GM23338 (cell line): Measurements from ENCODE around the gene NDUFA11. TPM values are rescaled to one million over a fixed set of nuclear protein-coding genes. Genes with fewer than 3 reads are reported as not detected.
"Not testable (repeated sequence)": the region's sequence is repeated elsewhere in the genome, so short reads cannot be mapped to it uniquely, and the experiment has no call there.

ENCODE experiments used
- ATAC-seq: fragments of 200-7000 bp; cut with Tn5 transposase; 3 replicates; pipeline ENCODE4 v1.9.1; 2020
- DNase-seq: peaks from one replicate; pipeline ENCODE4 v3.0.0-alpha.2; 2015; ENCODE audit warnings: low spot score
- H2AFZ ChIP-seq: fragments of 200-600 bp; sonication (generic); 2 replicates; pipeline ENCODE4 v1.8.0; 2016; ENCODE audit warnings: antibody characterized with exemption, mild to moderate bottlenecking, moderate library complexity
- H3F3A ChIP-seq: fragments of 200-600 bp; sonication (generic); replicated peaks from 2 replicates; pipeline ENCODE4 v1.8.0; 2017; ENCODE audit warnings: antibody characterized with exemption, mixed run types, low read depth
- H3K27ac ChIP-seq: fragments of 200-600 bp; sonication (generic); 2 replicates; pipeline ENCODE4 v1.6.1; 2016; ENCODE audit warnings: low read depth
- H3K27me3 ChIP-seq: fragments of 200-600 bp; sonication (generic); 2 replicates; pipeline ENCODE4 v1.8.0; 2016; ENCODE audit warnings: mild to moderate bottlenecking, mixed run types, moderate library complexity; ENCODE audit not compliant: insufficient read depth
- H3K36me3 ChIP-seq: fragments of 200-600 bp; sonication (generic); 2 replicates; pipeline ENCODE4 v1.8.0; 2016; ENCODE audit warnings: mild to moderate bottlenecking; ENCODE audit not compliant: insufficient read depth
- H3K4me1 ChIP-seq: fragments of 200-600 bp; sonication (generic); 2 replicates; pipeline ENCODE4 v1.8.0; 2016; ENCODE audit warnings: mild to moderate bottlenecking, moderate library complexity; ENCODE audit not compliant: insufficient read depth
- H3K4me2 ChIP-seq: fragments of 200-600 bp; sonication (generic); 2 replicates; pipeline ENCODE4 v1.7.1; 2017; ENCODE audit warnings: mixed run types
- H3K4me3 ChIP-seq: fragments of 200-600 bp; sonication (generic); 2 replicates; pipeline ENCODE4 v1.6.1; 2016; ENCODE audit warnings: mixed run types
- H3K79me2 ChIP-seq: fragments of 200-600 bp; sonication (generic); replicated peaks from 2 replicates; pipeline ENCODE4 v1.8.0; 2017; ENCODE audit warnings: mild to moderate bottlenecking; ENCODE audit not compliant: insufficient read depth
- H3K9me2 ChIP-seq: fragments of 200-600 bp; sonication (generic); 2 replicates; pipeline ENCODE4 v1.8.0; 2017; ENCODE audit not compliant: insufficient read depth
- H4K20me1 ChIP-seq: fragments of 200-600 bp; sonication (generic); replicated peaks from 2 replicates; pipeline ENCODE4 v1.8.0; 2017; ENCODE audit warnings: mild to moderate bottlenecking; ENCODE audit not compliant: insufficient read depth
- H3K27ac Mint-ChIP-seq: 2 replicates; pipeline ENCODE4 v1.8.0; 2020; ENCODE audit warnings: inconsistent platforms, mild to moderate bottlenecking, moderate library complexity, mixed read lengths
- H3K27me3 Mint-ChIP-seq: 3 replicates; pipeline ENCODE4 v1.8.0; 2022; ENCODE audit warnings: low read depth, mild to moderate bottlenecking, moderate library complexity, mixed read lengths, inconsistent platforms; ENCODE audit not compliant: insufficient read depth, poor library complexity
- H3K36me3 Mint-ChIP-seq: 3 replicates; pipeline ENCODE4 v1.8.0; 2021; ENCODE audit warnings: low read depth, mild to moderate bottlenecking, inconsistent platforms, moderate library complexity, mixed read lengths
- H3K4me1 Mint-ChIP-seq: 3 replicates; pipeline ENCODE4 v1.8.0; 2020; ENCODE audit warnings: mild to moderate bottlenecking, inconsistent platforms, mixed read lengths
- H3K4me3 Mint-ChIP-seq: 3 replicates; pipeline ENCODE4 v1.8.0; 2021; ENCODE audit warnings: moderate library complexity, mild to moderate bottlenecking, inconsistent platforms, mixed read lengths
- H3K9me3 Mint-ChIP-seq: 3 replicates; pipeline ENCODE4 v1.8.0; 2020; ENCODE audit warnings: moderate library complexity, mild to moderate bottlenecking, inconsistent platforms, mixed read lengths
- ETS1 ChIP-seq: IDR thresholded peaks from 2 replicates; pipeline ENCODE4 v1.6.1; 2016; ENCODE audit warnings: antibody characterized with exemption
- REST ChIP-seq: IDR thresholded peaks from one replicate; pipeline ENCODE4 v1.6.1; 2018; ENCODE audit warnings: antibody characterized with exemption; ENCODE audit not compliant: unreplicated experiment
- ZNF331 ChIP-seq: fragments of 250-450 bp; sonication (Bioruptor Pico); IDR thresholded peaks from 2 replicates; pipeline ENCODE4 v1.5.0; 2020; ENCODE audit warnings: low read depth, mild to moderate bottlenecking, moderate library complexity
- polyA plus RNA-seq: library from polyadenylated mRNA; unstranded; fragments of >200 nt; fragmentation: Nextera tagmentation; extraction: Ambion mirVana; gene quantifications from 2 replicates; pipeline ENCODE4 v1.2.1, GENCODE V29; 2016
- total RNA-seq: library from RNA; depleted of rRNA; stranded (reverse); fragments of >200 nt; shearing (Covaris generic); gene quantifications from 2 replicates; pipeline ENCODE4 v1.2.3, GENCODE V29; 2014

NDUFA11 gene
- total and polyA plus RNA-seq, 2 experiments from 2014 or later, result 171 to 523 TPM

GRCh38 chr19:5857203-5858081, 46.1 kb downstream of the NDUFA11 start (continued):
- TF ChIP-seq ETS1, result no peak
- TF ChIP-seq ZNF331 (CRISPR knock-in tag), result no peak
- no peak for TF ChIP-seq REST

DNA sequence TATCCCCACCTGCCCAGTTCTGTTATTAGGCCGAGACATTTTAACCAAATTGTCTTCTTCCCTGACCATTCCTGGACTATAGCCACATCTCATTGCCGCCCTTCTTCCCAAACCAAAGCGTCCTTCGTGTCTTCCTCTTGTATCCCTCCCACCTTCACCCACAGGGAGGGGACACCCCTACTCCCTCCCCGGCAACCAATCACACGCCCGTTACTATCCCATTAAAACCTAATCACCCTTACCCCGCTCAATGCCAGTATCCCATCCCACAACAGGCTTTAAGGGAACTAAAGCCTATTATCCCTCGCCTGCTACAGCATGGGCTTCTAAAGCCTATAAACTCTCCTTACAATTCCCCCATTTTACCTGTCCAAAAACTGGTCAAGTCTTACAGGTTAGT, 48.4 kb downstream of the NDUFA11 start:
- not testable (repeated sequence) for H4K20me1 ChIP-seq, H3K4me2 ChIP-seq, H3K4me1 Mint-ChIP-seq, H3K4me3 Mint-ChIP-seq, H3K36me3 ChIP-seq, H3K9me3 Mint-ChIP-seq, H3K27me3 Mint-ChIP-seq, H3K36me3 Mint-ChIP-seq, H3K27me3 ChIP-seq, ATAC-seq, H3K27ac ChIP-seq, H3K4me3 ChIP-seq, H2AFZ ChIP-seq, H3K4me1 ChIP-seq, DNase-seq, H3K79me2 ChIP-seq, H3K9me2 ChIP-seq, H3K27ac Mint-ChIP-seq, H3F3A ChIP-seq

- not testable (repeated sequence) for H4K20me1 ChIP-seq, H3K4me3 ChIP-seq, H3K4me2 ChIP-seq, H3K4me1 Mint-ChIP-seq, H3K27me3 Mint-ChIP-seq, H2AFZ ChIP-seq, H3F3A ChIP-seq, H3K79me2 ChIP-seq, H3K4me3 Mint-ChIP-seq, H3K4me1 ChIP-seq, H3K27ac ChIP-seq, DNase-seq, H3K9me2 ChIP-seq, H3K27ac Mint-ChIP-seq, ATAC-seq, H3K36me3 Mint-ChIP-seq, H3K36me3 ChIP-seq, H3K27me3 ChIP-seq, H3K9me3 Mint-ChIP-seq
Measured at GRCh38 chr19:5854121-5854520, 49.5 kb downstream of the NDUFA11 start.
